GM12878 (cell line): ENCODE measurements around the gene TECPR1. TPM values are rescaled to one million over a fixed set of nuclear protein-coding genes. Genes with fewer than 3 reads are reported as not detected.
A peak's percentile ranks its signal among the peaks of the same experiment; 100 is the strongest.

Experiments
- ESRRA ChIP-seq: IDR thresholded peaks from 2 replicates; pipeline ENCODE4 v1.6.1; 2012; ENCODE audit warnings: mild to moderate bottlenecking, low read length, improper control_type of control experiment
- GABPA ChIP-seq: IDR thresholded peaks from 2 replicates; pipeline ENCODE4 v1.6.1; 2014; ENCODE audit warnings: antibody characterized with exemption, low read depth, mild to moderate bottlenecking, inconsistent platforms
- HDAC6 ChIP-seq: fragments of 200-600 bp; sonication (generic); IDR thresholded peaks from one replicate; pipeline ENCODE4 v1.8.0; 2017; ENCODE audit warnings: antibody characterized with exemption; ENCODE audit not compliant: unreplicated experiment
- HDGF ChIP-seq: fragments of 450-650 bp; IDR thresholded peaks from 2 replicates; pipeline ENCODE4 v1.6.1; 2016; ENCODE audit warnings: antibody characterized with exemption
- JUNB ChIP-seq: IDR thresholded peaks from 2 replicates; pipeline ENCODE4 v1.6.1; 2016; ENCODE audit warnings: antibody characterized with exemption, mild to moderate bottlenecking
- KAT2A ChIP-seq: conservative IDR thresholded peaks from 2 replicates; pipeline ENCODE4 v1.6.1; 2011; ENCODE audit warnings: low read depth, low read length; ENCODE audit not compliant: control insufficient read depth
- KDM1A ChIP-seq: fragments of 200-600 bp; sonication (generic); IDR thresholded peaks from 2 replicates; pipeline ENCODE4 v1.6.1; 2016; ENCODE audit warnings: borderline replicate concordance
- MEF2B ChIP-seq: fragments of 450-650 bp; IDR thresholded peaks from 2 replicates; pipeline ENCODE4 v1.6.1; 2018; ENCODE audit warnings: mild to moderate bottlenecking, moderate library complexity; ENCODE audit not compliant: partially characterized antibody, poor library complexity, severe bottlenecking
- MXI1 ChIP-seq: fragments of 150-350 bp; IDR thresholded peaks from 2 replicates; pipeline ENCODE4 v1.6.1; 2011; ENCODE audit warnings: low read depth, mild to moderate bottlenecking, inconsistent platforms, low read length, improper control_type of control experiment
- NR2C2 ChIP-seq: IDR thresholded peaks from 2 replicates; pipeline ENCODE4 v1.6.1; 2011; ENCODE audit warnings: borderline replicate concordance, low read depth; ENCODE audit not compliant: control insufficient read depth, insufficient read length
- PAX5 ChIP-seq: IDR thresholded peaks from 2 replicates; pipeline ENCODE4 v1.6.1; 2011; ENCODE audit warnings: low read depth, low read length, borderline replicate concordance
- POU2F2 ChIP-seq: IDR thresholded peaks from 3 replicates; pipeline ENCODE4 v1.6.1; 2011; ENCODE audit warnings: low read depth, mild to moderate bottlenecking, low read length, borderline replicate concordance
- RB1 ChIP-seq: fragments of 450-650 bp; formaldehyde crosslinking; IDR thresholded peaks from 2 replicates; pipeline ENCODE4 v1.6.1; 2017; ENCODE audit warnings: mild to moderate bottlenecking, borderline replicate concordance
- RFX5 ChIP-seq: IDR thresholded peaks from 2 replicates; pipeline ENCODE4 v1.6.1; 2011; ENCODE audit warnings: low read depth, low read length, improper control_type of control experiment
- SMAD1 ChIP-seq: fragments of 450-650 bp; IDR thresholded peaks from 2 replicates; pipeline ENCODE4 v1.6.1; 2018; ENCODE audit warnings: mild to moderate bottlenecking, low read depth; ENCODE audit not compliant: partially characterized antibody
- SP1 ChIP-seq: IDR thresholded peaks from one replicate; pipeline ENCODE4 v1.6.1; 2011; ENCODE audit warnings: low read depth, low read length
- SREBF1 ChIP-seq: IDR thresholded peaks from 2 replicates; pipeline ENCODE4 v1.6.1; 2012; ENCODE audit warnings: mild to moderate bottlenecking, low read length
- SUPT20H ChIP-seq: IDR thresholded peaks from 2 replicates; pipeline ENCODE4 v1.6.1; 2011; ENCODE audit warnings: low read depth, mild to moderate bottlenecking, low read length, moderate library complexity, borderline replicate concordance; ENCODE audit not compliant: control insufficient read depth
- SUZ12 ChIP-seq: fragments of 200-600 bp; sonication (generic); IDR thresholded peaks from one replicate; pipeline ENCODE4 v1.6.1; 2018; ENCODE audit warnings: antibody characterized with exemption, mild to moderate bottlenecking; ENCODE audit not compliant: unreplicated experiment
- TAF1 ChIP-seq: IDR thresholded peaks from 2 replicates; pipeline ENCODE4 v1.6.1; 2011; ENCODE audit warnings: mild to moderate bottlenecking, low read depth, low read length, borderline replicate concordance
- TARDBP ChIP-seq: IDR thresholded peaks from 2 replicates; pipeline ENCODE4 v1.6.1; 2016; ENCODE audit warnings: borderline replicate concordance
- TCF7 ChIP-seq: IDR thresholded peaks from 2 replicates; pipeline ENCODE4 v1.6.1; 2014; ENCODE audit warnings: antibody characterized with exemption, borderline replicate concordance
- polyA plus RNA-seq, 11 experiments: library from polyadenylated mRNA; depleted of rRNA in 4 of 11; unstranded in 6 of 11; stranded (reverse) in 5 of 11; fragments of >200 nt; fragmentation: Nextera tagmentation in 4 of 11; fragmentation: Illumina TruSeq in 1 of 11; extraction: Ambion mirVana in 4 of 11; extraction: Trizol in 1 of 11; gene quantifications; 1 replicate in 1 of 11; 2 replicates in 10 of 11; pipeline versions ENCODE4 v1.2.1 to v1.2.3, GENCODE V29; 2011 to 2016; ENCODE audit warnings: inconsistent platforms in 2 of 11, missing spikeins in 2 of 11, low read depth in 1 of 11
- total RNA-seq, 4 experiments: library from RNA; depleted of rRNA in 3 of 4; stranded (reverse); fragments of >200 nt in 3 of 4; fragmentation: Illumina TruSeq in 1 of 4; extraction: Trizol in 1 of 4; gene quantifications; 2 replicates each; pipeline versions ENCODE4 v1.2.1 to v1.2.3, GENCODE V29; 2013 to 2021
- TF ChIP-seq, protein P1 (sequence below): fragments of 450-650 bp; IDR thresholded peaks from 2 replicates; pipeline ENCODE4 v1.6.1; 2016; ENCODE audit warnings: mild to moderate bottlenecking
- TF ChIP-seq, protein P2 (sequence below): IDR thresholded peaks from 2 replicates; pipeline ENCODE4 v1.6.1; 2012; ENCODE audit warnings: low read depth, low read length, improper control_type of control experiment
- TF ChIP-seq, protein P3 (sequence below): fragments of 450-650 bp; formaldehyde crosslinking; IDR thresholded peaks from 2 replicates; pipeline ENCODE4 v1.5.0; 2022; ENCODE audit warnings: mild to moderate bottlenecking, missing genetic modification characterization
- TF ChIP-seq, protein P4 (sequence below): IDR thresholded peaks from 2 replicates; pipeline ENCODE4 v1.6.1; 2012; ENCODE audit warnings: low read length, inconsistent platforms

Gene TECPR1
- total and polyA plus RNA-seq, 10 of the 15 experiments (the other 5 are each of a cell fraction or from before 2014, with no cell fraction given) = 0.26 to 16.8 (median 4.2) TPM

DNA sequence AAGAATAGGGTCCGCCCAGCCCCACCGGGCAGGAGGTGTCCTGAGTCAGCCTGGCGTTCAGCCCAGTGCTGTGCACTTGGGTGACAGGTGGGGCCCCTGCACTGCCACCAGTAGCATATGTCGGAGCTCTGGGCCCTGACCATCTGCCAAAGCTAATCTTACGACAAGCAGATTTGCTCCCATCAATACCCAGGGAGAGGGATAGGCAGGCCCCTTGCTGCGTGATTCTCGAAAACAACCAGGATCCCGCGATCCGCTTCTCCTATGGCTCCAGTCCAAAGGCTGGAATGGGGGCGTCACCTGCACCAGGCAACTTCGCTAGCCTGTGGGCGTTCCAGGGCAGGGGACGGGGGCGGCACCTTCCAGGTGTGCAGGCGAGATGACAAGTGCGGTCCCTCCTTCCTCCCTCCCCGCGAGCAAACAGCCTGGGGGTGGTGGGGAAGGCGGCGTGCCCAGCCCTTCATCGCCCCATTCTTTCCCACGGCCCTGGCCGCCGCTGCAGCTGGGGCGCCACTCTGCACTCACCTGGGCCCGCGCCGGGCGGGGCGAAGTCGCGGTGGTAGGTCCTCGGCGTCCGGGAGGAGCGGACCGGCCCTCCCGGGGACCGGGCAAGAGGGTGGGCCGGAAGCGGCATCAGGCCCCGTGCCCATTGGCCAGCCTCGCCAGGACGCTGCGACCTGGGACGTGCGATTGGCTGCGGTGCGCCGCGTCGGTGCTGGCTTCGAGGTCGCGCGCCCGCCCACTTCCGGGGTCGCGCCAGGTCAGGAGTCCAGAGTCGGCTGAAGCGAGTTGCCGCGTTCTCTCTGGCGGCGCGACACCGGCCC lies at the start of gene TECPR1 (continued):
- TF ChIP-seq, protein P1, sequence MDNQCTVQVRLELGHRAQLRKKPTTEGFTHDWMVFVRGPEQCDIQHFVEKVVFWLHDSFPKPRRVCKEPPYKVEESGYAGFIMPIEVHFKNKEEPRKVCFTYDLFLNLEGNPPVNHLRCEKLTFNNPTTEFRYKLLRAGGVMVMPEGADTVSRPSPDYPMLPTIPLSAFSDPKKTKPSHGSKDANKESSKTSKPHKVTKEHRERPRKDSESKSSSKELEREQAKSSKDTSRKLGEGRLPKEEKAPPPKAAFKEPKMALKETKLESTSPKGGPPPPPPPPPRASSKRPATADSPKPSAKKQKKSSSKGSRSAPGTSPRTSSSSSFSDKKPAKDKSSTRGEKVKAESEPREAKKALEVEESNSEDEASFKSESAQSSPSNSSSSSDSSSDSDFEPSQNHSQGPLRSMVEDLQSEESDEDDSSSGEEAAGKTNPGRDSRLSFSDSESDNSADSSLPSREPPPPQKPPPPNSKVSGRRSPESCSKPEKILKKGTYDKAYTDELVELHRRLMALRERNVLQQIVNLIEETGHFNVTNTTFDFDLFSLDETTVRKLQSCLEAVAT = no peak
- no peak for TF ChIP-seq TARDBP
- TF ChIP-seq POU2F2 = no peak
- peak; percentile 76 for TF ChIP-seq RFX5
- TF ChIP-seq SP1 = peak; percentile 95
- no peak for TF ChIP-seq NR2C2
- TF ChIP-seq RB1 = peak; percentile 52; the same call in 1 of the 2 replicates
- peak; percentile 88 for TF ChIP-seq GABPA
- no peak for TF ChIP-seq ESRRA
- TF ChIP-seq KDM1A = no peak
- TF ChIP-seq SUPT20H = no peak
- TF ChIP-seq MEF2B = no peak
- no peak for TF ChIP-seq KAT2A
- TF ChIP-seq SUZ12 = no peak
- TF ChIP-seq, protein P2, sequence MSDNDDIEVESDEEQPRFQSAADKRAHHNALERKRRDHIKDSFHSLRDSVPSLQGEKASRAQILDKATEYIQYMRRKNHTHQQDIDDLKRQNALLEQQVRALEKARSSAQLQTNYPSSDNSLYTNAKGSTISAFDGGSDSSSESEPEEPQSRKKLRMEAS = no peak
- no peak for TF ChIP-seq JUNB
- TF ChIP-seq HDAC6 = no peak
- TF ChIP-seq TAF1 = peak; percentile 35; the same call in 1 of the 2 replicates
- TF ChIP-seq, protein P3, sequence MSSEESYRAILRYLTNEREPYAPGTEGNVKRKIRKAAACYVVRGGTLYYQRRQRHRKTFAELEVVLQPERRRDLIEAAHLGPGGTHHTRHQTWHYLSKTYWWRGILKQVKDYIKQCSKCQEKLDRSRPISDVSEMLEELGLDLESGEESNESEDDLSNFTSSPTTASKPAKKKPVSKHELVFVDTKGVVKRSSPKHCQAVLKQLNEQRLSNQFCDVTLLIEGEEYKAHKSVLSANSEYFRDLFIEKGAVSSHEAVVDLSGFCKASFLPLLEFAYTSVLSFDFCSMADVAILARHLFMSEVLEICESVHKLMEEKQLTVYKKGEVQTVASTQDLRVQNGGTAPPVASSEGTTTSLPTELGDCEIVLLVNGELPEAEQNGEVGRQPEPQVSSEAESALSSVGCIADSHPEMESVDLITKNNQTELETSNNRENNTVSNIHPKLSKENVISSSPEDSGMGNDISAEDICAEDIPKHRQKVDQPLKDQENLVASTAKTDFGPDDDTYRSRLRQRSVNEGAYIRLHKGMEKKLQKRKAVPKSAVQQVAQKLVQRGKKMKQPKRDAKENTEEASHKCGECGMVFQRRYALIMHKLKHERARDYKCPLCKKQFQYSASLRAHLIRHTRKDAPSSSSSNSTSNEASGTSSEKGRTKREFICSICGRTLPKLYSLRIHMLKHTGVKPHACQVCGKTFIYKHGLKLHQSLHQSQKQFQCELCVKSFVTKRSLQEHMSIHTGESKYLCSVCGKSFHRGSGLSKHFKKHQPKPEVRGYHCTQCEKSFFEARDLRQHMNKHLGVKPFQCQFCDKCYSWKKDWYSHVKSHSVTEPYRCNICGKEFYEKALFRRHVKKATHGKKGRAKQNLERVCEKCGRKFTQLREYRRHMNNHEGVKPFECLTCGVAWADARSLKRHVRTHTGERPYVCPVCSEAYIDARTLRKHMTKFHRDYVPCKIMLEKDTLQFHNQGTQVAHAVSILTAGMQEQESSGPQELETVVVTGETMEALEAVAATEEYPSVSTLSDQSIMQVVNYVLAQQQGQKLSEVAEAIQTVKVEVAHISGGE (CRISPR knock-in tag) = peak; percentile 68
- TF ChIP-seq, protein P4, sequence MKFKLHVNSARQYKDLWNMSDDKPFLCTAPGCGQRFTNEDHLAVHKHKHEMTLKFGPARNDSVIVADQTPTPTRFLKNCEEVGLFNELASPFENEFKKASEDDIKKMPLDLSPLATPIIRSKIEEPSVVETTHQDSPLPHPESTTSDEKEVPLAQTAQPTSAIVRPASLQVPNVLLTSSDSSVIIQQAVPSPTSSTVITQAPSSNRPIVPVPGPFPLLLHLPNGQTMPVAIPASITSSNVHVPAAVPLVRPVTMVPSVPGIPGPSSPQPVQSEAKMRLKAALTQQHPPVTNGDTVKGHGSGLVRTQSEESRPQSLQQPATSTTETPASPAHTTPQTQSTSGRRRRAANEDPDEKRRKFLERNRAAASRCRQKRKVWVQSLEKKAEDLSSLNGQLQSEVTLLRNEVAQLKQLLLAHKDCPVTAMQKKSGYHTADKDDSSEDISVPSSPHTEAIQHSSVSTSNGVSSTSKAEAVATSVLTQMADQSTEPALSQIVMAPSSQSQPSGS = no peak
- no peak for TF ChIP-seq MXI1
- TF ChIP-seq TCF7 = no peak
- no peak for TF ChIP-seq SMAD1
- no peak for TF ChIP-seq HDGF
- no peak for TF ChIP-seq SREBF1
- no peak for TF ChIP-seq PAX5
